HEK293 (cell line): ENCODE measurements around the gene ZNF367.

Experiments used
- PRDM10 ChIP-seq: fragments of 450-650 bp; formaldehyde crosslinking; IDR thresholded peaks from 2 replicates; pipeline ENCODE4 v1.5.1; 2016; ENCODE audit warnings: missing biosample characterization, missing genetic modification characterization
- TCF7L2 ChIP-seq: IDR thresholded peaks from 2 replicates; pipeline ENCODE4 v1.6.1; 2011; ENCODE audit warnings: low read depth, mild to moderate bottlenecking, inconsistent platforms, low read length, moderate library complexity, borderline replicate concordance
- ZBTB26 ChIP-seq: fragments of 450-650 bp; formaldehyde crosslinking; optimal IDR thresholded peaks from 2 replicates; pipeline ENCODE3; 2016; ENCODE audit warnings: missing biosample characterization, mild to moderate bottlenecking, missing genetic modification characterization
- ZBTB49 ChIP-seq: fragments of 450-650 bp; formaldehyde crosslinking; IDR thresholded peaks from 2 replicates; pipeline ENCODE4 v1.5.1; 2016; ENCODE audit warnings: missing biosample characterization, missing genetic modification characterization, low read depth
- ZNF121 ChIP-seq: fragments of 450-650 bp; formaldehyde crosslinking; IDR thresholded peaks from 2 replicates; pipeline ENCODE4 v1.5.1; 2016; ENCODE audit warnings: missing biosample characterization, missing genetic modification characterization
- ZNF138 ChIP-seq: fragments of 450-650 bp; formaldehyde crosslinking; IDR thresholded peaks from 2 replicates; pipeline ENCODE4 v1.5.1; 2016; ENCODE audit warnings: missing biosample characterization, missing genetic modification characterization, borderline replicate concordance
- ZNF513 ChIP-seq: fragments of 450-650 bp; IDR thresholded peaks from 2 replicates; pipeline ENCODE4 v1.5.1; 2018; ENCODE audit warnings: missing biosample characterization, missing genetic modification characterization
- ZNF544 ChIP-seq: fragments of 450-650 bp; formaldehyde crosslinking; IDR thresholded peaks from 2 replicates; pipeline ENCODE4 v1.5.0; 2017; ENCODE audit warnings: missing biosample characterization, missing genetic modification characterization
- ZNF747 ChIP-seq: fragments of 450-650 bp; formaldehyde crosslinking; IDR thresholded peaks from 2 replicates; pipeline ENCODE4 v1.5.1; 2016; ENCODE audit warnings: missing biosample characterization, missing genetic modification characterization
- ZNF768 ChIP-seq: fragments of 450-650 bp; formaldehyde crosslinking; IDR thresholded peaks from 2 replicates; pipeline ENCODE4 v1.5.1; 2018; ENCODE audit warnings: missing biosample characterization, mild to moderate bottlenecking, missing genetic modification characterization
- TF ChIP-seq, protein P1 (sequence below): fragments of 450-650 bp; formaldehyde crosslinking; IDR thresholded peaks from 2 replicates; pipeline ENCODE4 v1.5.1; 2016; ENCODE audit warnings: missing biosample characterization, missing genetic modification characterization

GRCh38 chr9:96411129-96411838, 6.9 kb downstream of the ZNF367 start:
- no peak for TF ChIP-seq PRDM10
- TF ChIP-seq TCF7L2 = no peak
- TF ChIP-seq, protein P1, sequence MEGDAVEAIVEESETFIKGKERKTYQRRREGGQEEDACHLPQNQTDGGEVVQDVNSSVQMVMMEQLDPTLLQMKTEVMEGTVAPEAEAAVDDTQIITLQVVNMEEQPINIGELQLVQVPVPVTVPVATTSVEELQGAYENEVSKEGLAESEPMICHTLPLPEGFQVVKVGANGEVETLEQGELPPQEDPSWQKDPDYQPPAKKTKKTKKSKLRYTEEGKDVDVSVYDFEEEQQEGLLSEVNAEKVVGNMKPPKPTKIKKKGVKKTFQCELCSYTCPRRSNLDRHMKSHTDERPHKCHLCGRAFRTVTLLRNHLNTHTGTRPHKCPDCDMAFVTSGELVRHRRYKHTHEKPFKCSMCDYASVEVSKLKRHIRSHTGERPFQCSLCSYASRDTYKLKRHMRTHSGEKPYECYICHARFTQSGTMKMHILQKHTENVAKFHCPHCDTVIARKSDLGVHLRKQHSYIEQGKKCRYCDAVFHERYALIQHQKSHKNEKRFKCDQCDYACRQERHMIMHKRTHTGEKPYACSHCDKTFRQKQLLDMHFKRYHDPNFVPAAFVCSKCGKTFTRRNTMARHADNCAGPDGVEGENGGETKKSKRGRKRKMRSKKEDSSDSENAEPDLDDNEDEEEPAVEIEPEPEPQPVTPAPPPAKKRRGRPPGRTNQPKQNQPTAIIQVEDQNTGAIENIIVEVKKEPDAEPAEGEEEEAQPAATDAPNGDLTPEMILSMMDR (tag by site-specific recombination) = no peak
- TF ChIP-seq ZNF544 (tag by site-specific recombination) = no peak
- no peak for TF ChIP-seq ZNF747
- TF ChIP-seq ZNF121 (tag by site-specific recombination) = no peak
- no peak for TF ChIP-seq ZNF138 (tag by site-specific recombination)
- no peak for TF ChIP-seq ZNF768 (tag by site-specific recombination)
- no peak for TF ChIP-seq ZNF513 (tag by site-specific recombination)
- no peak for TF ChIP-seq ZBTB26 (tag by site-specific recombination)
- no peak for TF ChIP-seq ZBTB49 (tag by site-specific recombination)
